Smooth muscle cell (in vitro differentiated cells): ENCODE data around the gene AFAP1L2. TPM values are rescaled to one million over a fixed set of nuclear protein-coding genes. Genes with fewer than 3 reads are reported as not detected.

ENCODE experiments used
- DNase-seq: peaks from one replicate; lab custom pipeline; 2025; ENCODE audit not compliant: unreplicated experiment; lab: John Stamatoyannopoulos, UW
- H2AFZ ChIP-seq: fragments of 200-600 bp; sonication (generic); 2 replicates; pipeline ENCODE4 v1.6.0; 2016; ENCODE audit warnings: antibody characterized with exemption, low read depth, mild to moderate bottlenecking
- H3F3A ChIP-seq: fragments of 200-600 bp; sonication (generic); 2 replicates; pipeline ENCODE4 v1.6.0; 2017; ENCODE audit warnings: antibody characterized with exemption, low read depth
- H3K27ac ChIP-seq: fragments of 200-600 bp; sonication (generic); 2 replicates; pipeline ENCODE4 v1.5.1; 2016; ENCODE audit warnings: low read depth, mild to moderate bottlenecking
- H3K27me3 ChIP-seq: fragments of 200-600 bp; sonication (generic); 2 replicates; pipeline ENCODE4 v1.6.1; 2016; ENCODE audit warnings: low read depth, mild to moderate bottlenecking
- H3K36me3 ChIP-seq: fragments of 200-600 bp; sonication (generic); 2 replicates; pipeline ENCODE4 v1.5.1; 2016; ENCODE audit warnings: low read depth
- H3K4me1 ChIP-seq: fragments of 200-600 bp; sonication (generic); 2 replicates; pipeline ENCODE4 v1.5.1; 2016; ENCODE audit warnings: low read depth
- H3K4me2 ChIP-seq: fragments of 200-600 bp; sonication (generic); 2 replicates; pipeline ENCODE4 v1.6.0; 2016; ENCODE audit warnings: mild to moderate bottlenecking
- H3K4me3 ChIP-seq: fragments of 200-600 bp; sonication (generic); 2 replicates; pipeline ENCODE4 v1.5.1; 2016; ENCODE audit warnings: mild to moderate bottlenecking
- H3K79me2 ChIP-seq: fragments of 200-600 bp; sonication (generic); 2 replicates; pipeline ENCODE4 v1.6.0; 2016; ENCODE audit warnings: low read depth, mild to moderate bottlenecking
- H3K9ac ChIP-seq: fragments of 200-600 bp; sonication (generic); 2 replicates; pipeline ENCODE4 v1.6.0; 2016; ENCODE audit warnings: low read depth
- H3K9me3 ChIP-seq: fragments of 200-600 bp; sonication (generic); replicated peaks from 2 replicates; pipeline ENCODE4 v1.5.1; 2016; ENCODE audit warnings: low read depth
- H4K20me1 ChIP-seq: fragments of 200-600 bp; sonication (generic); 2 replicates; pipeline ENCODE4 v1.6.0; 2016; ENCODE audit warnings: low read depth
- CTCF ChIP-seq: fragments of 200-600 bp; sonication (generic); IDR thresholded peaks from 2 replicates; pipeline ENCODE4 v1.5.1; 2017; ENCODE audit warnings: borderline replicate concordance, mild to moderate bottlenecking, antibody characterized with exemption; ENCODE audit not compliant: insufficient read depth, poor library complexity, severe bottlenecking
- WGBS: methylation state at CpG from one replicate; pipeline ENCODE4 v1.1.7; 2016; ENCODE audit warnings: low lambda C conversion rate; 5-methylcytosine and 5-hydroxymethylcytosine counted together
- polyA plus RNA-seq: library from polyadenylated mRNA; unstranded; fragments of >200 nt; fragmentation: Nextera tagmentation; extraction: Ambion mirVana; gene quantifications from 2 replicates; pipeline ENCODE4 v1.2.1, GENCODE V29; 2016
- total RNA-seq: library from RNA; depleted of rRNA; stranded (reverse); fragments of >200 nt; gene quantifications from 2 replicates; pipeline ENCODE4 v1.2.3, GENCODE V29; 2014

Gene AFAP1L2
- total and polyA plus RNA-seq, 2 experiments from 2014 or later, result 43.3 to 47.2 TPM

DNA sequence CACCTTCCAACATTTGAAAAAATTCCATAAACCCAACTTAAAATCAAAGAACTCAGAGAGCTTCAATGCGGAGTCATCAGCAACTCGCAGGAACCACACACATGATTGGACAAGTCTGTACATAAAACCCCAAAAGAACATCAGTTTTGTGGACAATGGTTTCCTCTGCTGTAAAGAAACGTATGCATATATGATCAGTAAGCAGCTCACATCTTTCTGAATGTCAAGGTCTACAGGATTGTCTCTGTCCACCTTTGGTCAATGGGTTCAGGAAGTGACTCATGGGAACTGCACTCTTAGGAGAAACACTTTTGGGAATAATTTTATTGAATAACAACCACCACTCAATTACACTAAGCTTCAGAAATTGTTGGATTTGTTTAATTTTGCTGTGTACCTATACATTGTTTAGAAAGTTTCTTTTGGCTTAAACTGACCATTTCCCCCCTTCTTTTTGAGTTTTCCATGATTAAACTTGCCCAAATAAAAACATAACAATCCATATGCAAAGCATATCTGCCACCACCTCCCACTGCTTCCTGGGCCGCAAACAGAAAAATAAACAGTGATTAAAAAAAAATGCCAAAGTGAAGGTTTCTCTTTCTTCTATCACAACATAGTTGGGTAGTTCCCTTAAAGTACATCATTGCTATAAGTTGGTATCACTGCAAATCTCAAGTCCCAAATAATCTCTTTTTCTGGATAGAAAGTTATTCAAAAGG is 27.3 kb upstream of the AFAP1L2 start:
- Histone ChIP-seq H3K27me3 (no peaks in the 10 kb centered on the region), H2AFZ (no peak overlapping the region), H3F3A (no peaks in the 10 kb centered on the region), H4K20me1 (no peaks in the 10 kb centered on the region), H3K9ac (no peak overlapping the region), H3K4me2 (peak overlapping the region; percentile 29), H3K4me1 (peaks cover 7% of the 10 kb centered on the region), H3K9me3 (no peaks in the 10 kb centered on the region), H3K4me3 (no peak overlapping the region), H3K36me3 (no peaks in the 10 kb centered on the region), H3K79me2 (no peaks in the 10 kb centered on the region), H3K27ac (no peak overlapping the region)
- 82% methylated on average over 4 of the region's 4 CpGs for WGBS
- DNase-seq, result no peak
- TF ChIP-seq CTCF, result no peak

GRCh38 chr10:114430688-114431413 is 26.5 kb upstream of the AFAP1L2 start:
- Histone ChIP-seq H3K27me3 (no peaks in the 10 kb centered on the region), H3K4me2 (no peak overlapping the region), H3K9ac (no peak overlapping the region), H3K79me2 (no peaks in the 10 kb centered on the region), H3K4me1 (peaks cover 9% of the 10 kb centered on the region), H3K27ac (no peak overlapping the region), H4K20me1 (no peaks in the 10 kb centered on the region), H3K4me3 (no peak overlapping the region), H3K36me3 (no peaks in the 10 kb centered on the region), H2AFZ (no peak overlapping the region), H3K9me3 (no peaks in the 10 kb centered on the region), H3F3A (no peaks in the 10 kb centered on the region)
- 96% methylated on average over 12 of the region's 12 CpGs for WGBS
- no peak for TF ChIP-seq CTCF
- no peak for DNase-seq

- Histone ChIP-seq H3K9ac (no peak overlapping the region), H3K4me3 (no peak overlapping the region), H2AFZ (no peak overlapping the region), H3K27me3 (no peaks in the 10 kb centered on the region), H3K4me1 (peaks cover 9% of the 10 kb centered on the region), H3K79me2 (no peaks in the 10 kb centered on the region), H3F3A (no peaks in the 10 kb centered on the region), H3K4me2 (no peak overlapping the region), H3K27ac (no peak overlapping the region), H4K20me1 (no peaks in the 10 kb centered on the region), H3K9me3 (no peaks in the 10 kb centered on the region), H3K36me3 (no peaks in the 10 kb centered on the region)
- no peak for TF ChIP-seq CTCF
- WGBS, result 88% methylated on average over 9 of the region's 9 CpGs
- no peak for DNase-seq
Measured at GRCh38 chr10:114429581-114430335, 25.5 kb upstream of the AFAP1L2 start.
